NCI-H2227 (cell line): ENCODE measurements around the gene ADAMTS20.

Experiments
- DNase-seq: peaks from one replicate; lab custom pipeline; 2025; ENCODE audit not compliant: unreplicated experiment; lab: John Stamatoyannopoulos, UW

The ADAMTS20 gene

GRCh38 chr12:43317156-43317555, 234.8 kb downstream of the ADAMTS20 start:
- no peak for DNase-seq

- DNase-seq: no peak
Observed at GRCh38 chr12:43316520-43316919, 235.5 kb downstream of the ADAMTS20 start.

- DNase-seq: no peak
Observed at GRCh38 chr12:43315961-43316360, 236.0 kb downstream of the ADAMTS20 start.

- no peak for DNase-seq
Observed at GRCh38 chr12:43312991-43313505, 239.0 kb downstream of the ADAMTS20 start.

GRCh38 chr12:43310596-43310995, 241.4 kb downstream of the ADAMTS20 start:
- DNase-seq: no peak

GRCh38 chr12:43309959-43310358, 242.0 kb downstream of the ADAMTS20 start:
- DNase-seq: no peak

GRCh38 chr12:43308776-43309175, 243.2 kb downstream of the ADAMTS20 start:
- DNase-seq: no peak

GRCh38 chr12:43307126-43307525, 244.9 kb downstream of the ADAMTS20 start:
- no peak for DNase-seq

GRCh38 chr12:43306066-43306465, 245.9 kb downstream of the ADAMTS20 start:
- no peak for DNase-seq

- no peak for DNase-seq
Observed at GRCh38 chr12:43305065-43305464, 246.9 kb downstream of the ADAMTS20 start.
